ENCODE data around the gene DPT. TPM values are rescaled to one million over a fixed set of nuclear protein-coding genes. Genes with fewer than 3 reads are reported as not detected.

Gene DPT
- total RNA-seq, 1 donor = 1.7 TPM

- TF ChIP-seq CTCF (IDR thresholded peaks at IDR 0.05; ENCODE audit: insufficient read depth, low read depth, low read length) = no peak
- no peak for DNase-seq (ENCODE audit: low read depth)
- H3K4me3 ChIP-seq (ENCODE audit: low read depth, low read length) = no peak overlapping the region
Observed at GRCh38 chr1:168656485-168656884, 72.5 kb downstream of the DPT start.

- H3K4me3 ChIP-seq (ENCODE audit: low read depth, low read length) = no peak overlapping the region
- no peak for DNase-seq (ENCODE audit: low read depth)
- TF ChIP-seq CTCF (IDR thresholded peaks at IDR 0.05; ENCODE audit: insufficient read depth, low read depth, low read length) = no peak
Observed at GRCh38 chr1:168654198-168654915, 74.6 kb downstream of the DPT start.

GRCh38 chr1:168653567-168653966 lies 75.4 kb downstream of the DPT start:
- H3K4me3 ChIP-seq (ENCODE audit: low read depth, low read length) = no peak overlapping the region
- TF ChIP-seq CTCF (IDR thresholded peaks at IDR 0.05; ENCODE audit: insufficient read depth, low read depth, low read length) = no peak
- no peak for DNase-seq (ENCODE audit: low read depth)

GRCh38 chr1:168645721-168646120 lies 83.3 kb downstream of the DPT start:
- TF ChIP-seq CTCF (IDR thresholded peaks at IDR 0.05; ENCODE audit: insufficient read depth, low read depth, low read length) = no peak
- DNase-seq (ENCODE audit: low read depth) = no peak
- H3K4me3 ChIP-seq (ENCODE audit: low read depth, low read length) = no peak overlapping the region

Other genes starting within 250 kb of the DPT start
- not detected in 2 replicates for gene XCL2, start 185.2 kb downstream of the DPT start, total RNA-seq
- 0.32 TPM in 1 of 2 replicates, not detected in the other for gene XCL1, start 152.6 kb downstream of the DPT start, total RNA-seq

Data from fibroblast of villous mesenchyme (primary cell).